ENCODE measurements around the gene TRAF4. TPM values are rescaled to one million over a fixed set of nuclear protein-coding genes. Genes with fewer than 3 reads are reported as not detected.
A peak's percentile ranks its signal among the peaks of the same experiment; 100 is the strongest.

The TRAF4 gene
- polyA plus RNA-seq, 1 donor (not counting 4 experiments of a cell fraction or from before 2014, with no cell fraction given), result 57.3 TPM

DNA sequence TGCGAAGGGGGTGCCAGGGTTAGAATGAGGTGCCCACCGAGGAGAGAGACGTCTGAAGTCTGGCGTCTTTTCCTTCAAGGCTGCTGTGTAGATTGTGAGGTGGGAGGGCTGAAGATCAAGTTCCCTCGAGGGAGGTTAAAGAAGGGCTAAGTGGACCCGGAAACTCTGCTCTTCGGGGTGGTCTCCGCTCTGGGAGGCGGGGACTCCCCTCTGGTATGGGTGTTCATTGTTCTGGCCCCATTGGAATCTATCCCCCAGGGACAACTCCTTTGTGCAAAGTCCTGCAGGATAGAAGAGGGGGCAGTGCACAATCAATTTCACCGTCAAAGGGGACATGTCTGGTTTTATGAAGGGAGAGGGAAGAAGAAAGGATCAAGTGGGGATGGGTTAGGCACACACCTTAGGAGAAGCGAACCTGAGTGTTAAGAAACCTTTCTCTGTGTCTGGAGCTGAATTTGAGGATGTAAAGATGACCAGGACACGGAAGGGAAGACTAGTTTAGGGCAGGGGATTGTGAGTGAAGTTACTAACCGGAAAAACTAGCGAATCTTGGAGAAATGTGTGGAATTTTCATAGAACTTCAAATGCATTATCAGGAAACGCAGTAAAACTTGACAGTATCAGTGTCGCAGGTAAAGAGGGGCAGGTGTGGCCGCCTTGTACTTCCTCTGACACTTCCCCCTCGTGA is 25.3 kb upstream of the TRAF4 start:
- Histone ChIP-seq H3K27ac (ENCODE audit: control insufficient read depth, insufficient read depth, low read length) (peak overlapping the region; percentile 89), H3K9ac (ENCODE audit: control insufficient read depth, extremely low read depth, insufficient read depth, low read length) (peak overlapping the region; percentile 95), H2AFZ (ENCODE audit: control insufficient read depth, low read length) (peak overlapping the region; percentile 54), H3K9me1 (ENCODE audit: control insufficient read depth, extremely low read depth, insufficient read depth, low read length) (peaks cover 3% of the 10 kb centered on the region), H3K27me3 (ENCODE audit: control insufficient read depth, extremely low read depth, insufficient read depth, low read length) (no peaks in the 10 kb centered on the region), H4K20me1 (ENCODE audit: control insufficient read depth, extremely low read depth, insufficient read depth, low read length) (peaks cover 23% of the 10 kb centered on the region), H3K9me3 (ENCODE audit: control insufficient read depth, low read depth, low read length) (no peaks in the 10 kb centered on the region), H3K79me2 (ENCODE audit: control insufficient read depth, insufficient read depth, low read length) (peaks cover 58% of the 10 kb centered on the region), H3K36me3 (ENCODE audit: control insufficient read depth in 2 of 2, extremely low read depth in 1 of 2, insufficient read depth in 2 of 2, low read length in 2 of 2) (peaks cover 25 to 53% of the 10 kb centered on the region in 2 experiments), H3K4me3 (ENCODE audit: control insufficient read depth in 2 of 3, extremely low read depth in 1 of 3, insufficient read depth in 2 of 3, low read depth in 1 of 3, low read length in 3 of 3) (peak overlapping the region; percentile 69 to 99 (median 73)), H3K4me1 (ENCODE audit: control insufficient read depth, extremely low read depth, insufficient read depth, low read length) (peaks cover 48% of the 10 kb centered on the region), H3K4me2 (ENCODE audit: control insufficient read depth, extremely low read depth, insufficient read depth, low read depth, low read length) (peak overlapping the region; percentile 71)
- TF ChIP-seq EZH2 (IDR thresholded peaks at IDR 0.05; ENCODE audit: low read length), result no peak
- no peak for TF ChIP-seq CTCF (optimal IDR thresholded peaks at IDR 0.05 in 1 of 3, IDR thresholded peaks at IDR 0.05 in 1 of 3, conservative IDR thresholded peaks at IDR 0.05 in 1 of 3; ENCODE audit: extremely low read depth in 1 of 3, insufficient read depth in 2 of 3, low read length in 3 of 3)
- DNase-seq (ENCODE audit: low read depth, low spot score) (no peak), FAIRE-seq (no peak)
- dilution Hi-C loops (cut with MboI; ENCODE audit: extremely low pct_ligation_motif_present, low sequenced_read_pairs), result no loop called here

GRCh38 chr17:28719021-28719433 is 24.8 kb upstream of the TRAF4 start:
- Histone ChIP-seq H3K9ac (ENCODE audit: control insufficient read depth, extremely low read depth, insufficient read depth, low read length) (peak overlapping the region; percentile 95), H3K79me2 (ENCODE audit: control insufficient read depth, insufficient read depth, low read length) (peaks cover 60% of the 10 kb centered on the region), H3K36me3 (ENCODE audit: control insufficient read depth in 2 of 2, extremely low read depth in 1 of 2, insufficient read depth in 2 of 2, low read length in 2 of 2) (peaks cover 27 to 51% of the 10 kb centered on the region in 2 experiments), H3K4me1 (ENCODE audit: control insufficient read depth, extremely low read depth, insufficient read depth, low read length) (peaks cover 50% of the 10 kb centered on the region), H3K27me3 (ENCODE audit: control insufficient read depth, extremely low read depth, insufficient read depth, low read length) (no peaks in the 10 kb centered on the region), H3K27ac (ENCODE audit: control insufficient read depth, insufficient read depth, low read length) (peak overlapping the region; percentile 89), H2AFZ (ENCODE audit: control insufficient read depth, low read length) (peak overlapping the region; percentile 64), H3K9me1 (ENCODE audit: control insufficient read depth, extremely low read depth, insufficient read depth, low read length) (peaks cover 3% of the 10 kb centered on the region), H3K4me2 (ENCODE audit: control insufficient read depth, extremely low read depth, insufficient read depth, low read depth, low read length) (peak overlapping the region; percentile 71), H4K20me1 (ENCODE audit: control insufficient read depth, extremely low read depth, insufficient read depth, low read length) (peaks cover 23% of the 10 kb centered on the region), H3K4me3 (ENCODE audit: control insufficient read depth in 2 of 3, extremely low read depth in 1 of 3, insufficient read depth in 2 of 3, low read depth in 1 of 3, low read length in 3 of 3) (peak overlapping the region; percentile 81 to 99 (median 87)), H3K9me3 (ENCODE audit: control insufficient read depth, low read depth, low read length) (no peaks in the 10 kb centered on the region)
- FAIRE-seq (no peak), DNase-seq (ENCODE audit: low read depth, low spot score) (no peak)
- dilution Hi-C loops (cut with MboI; ENCODE audit: extremely low pct_ligation_motif_present, low sequenced_read_pairs), result no loop called here
- TF ChIP-seq EZH2 (IDR thresholded peaks at IDR 0.05; ENCODE audit: low read length) (no peak), CTCF (optimal IDR thresholded peaks at IDR 0.05 in 1 of 3, IDR thresholded peaks at IDR 0.05 in 1 of 3, conservative IDR thresholded peaks at IDR 0.05 in 1 of 3; ENCODE audit: extremely low read depth in 1 of 3, insufficient read depth in 2 of 3, low read length in 3 of 3) (no peak)
